ENCODE data around the gene OTUD3. TPM values are rescaled to one million over a fixed set of nuclear protein-coding genes. Genes with fewer than 3 reads are reported as not detected.
A peak's percentile ranks its signal among the peaks of the same experiment; 100 is the strongest.

OTUD3 gene
- total RNA-seq, 1 donor from 2014 or later: 22.3 TPM

GRCh38 chr1:19946331-19946751 is 64.1 kb downstream of the OTUD3 start:
- Mint-ChIP-seq H3K4me3 (no peak overlapping the region), H3K9me3 (peaks cover 4% of the 10 kb centered on the region), H3K27me3 (ENCODE audit: low read depth) (peaks cover 2% of the 10 kb centered on the region), H3K36me3 (no peaks in the 10 kb centered on the region), H3K27ac (no peak overlapping the region), H3K4me1 (peaks cover 28% of the 10 kb centered on the region)
- no peak for TF ChIP-seq CTCF (IDR thresholded peaks at IDR 0.05; ENCODE audit: unreplicated experiment)
- DNase-seq (ENCODE audit: low spot score in 2 of 2, unreplicated experiment in 2 of 2): no peak

- Mint-ChIP-seq H3K36me3 (no peaks in the 10 kb centered on the region), H3K4me1 (peaks cover 24% of the 10 kb centered on the region), H3K27me3 (ENCODE audit: low read depth) (peaks cover 2% of the 10 kb centered on the region), H3K9me3 (peaks cover 4% of the 10 kb centered on the region), H3K27ac (peak overlapping the region; percentile 27), H3K4me3 (no peak overlapping the region)
- no peak for DNase-seq (ENCODE audit: low spot score in 2 of 2, unreplicated experiment in 2 of 2)
- TF ChIP-seq CTCF (IDR thresholded peaks at IDR 0.05; ENCODE audit: unreplicated experiment): no peak
Measured at GRCh38 chr1:19946971-19947370, 64.8 kb downstream of the OTUD3 start.

- Mint-ChIP-seq H3K27me3 (ENCODE audit: low read depth) (peaks cover 7% of the 10 kb centered on the region), H3K36me3 (no peaks in the 10 kb centered on the region), H3K27ac (no peak overlapping the region), H3K4me3 (no peak overlapping the region), H3K4me1 (peaks cover 21% of the 10 kb centered on the region), H3K9me3 (peaks cover 3% of the 10 kb centered on the region)
- TF ChIP-seq CTCF (IDR thresholded peaks at IDR 0.05; ENCODE audit: unreplicated experiment): no peak
- DNase-seq (ENCODE audit: low spot score in 2 of 2, unreplicated experiment in 2 of 2): no peak
Measured at GRCh38 chr1:19949016-19949415, 66.8 kb downstream of the OTUD3 start.

GRCh38 chr1:19954059-19954458 is 71.9 kb downstream of the OTUD3 start:
- Mint-ChIP-seq H3K36me3 (no peaks in the 10 kb centered on the region), H3K27me3 (ENCODE audit: low read depth) (peaks cover 17% of the 10 kb centered on the region), H3K4me1 (peaks cover 5% of the 10 kb centered on the region), H3K9me3 (peaks cover 14% of the 10 kb centered on the region), H3K4me3 (no peak overlapping the region), H3K27ac (no peak overlapping the region)
- DNase-seq (ENCODE audit: low spot score in 2 of 2, unreplicated experiment in 2 of 2): no peak
- no peak for TF ChIP-seq CTCF (IDR thresholded peaks at IDR 0.05; ENCODE audit: unreplicated experiment)

GRCh38 chr1:19955534-19956170 is 73.5 kb downstream of the OTUD3 start:
- H3K27ac Mint-ChIP-seq: no peak overlapping the region
- peaks cover 14% of the 10 kb centered on the region for H3K9me3 Mint-ChIP-seq
- DNase-seq (ENCODE audit: low spot score in 2 of 2, unreplicated experiment in 2 of 2): no peak
- peaks cover 16% of the 10 kb centered on the region for H3K27me3 Mint-ChIP-seq (ENCODE audit: low read depth)
- H3K4me1 Mint-ChIP-seq: peaks cover 5% of the 10 kb centered on the region
- H3K4me3 Mint-ChIP-seq: no peak overlapping the region
- TF ChIP-seq CTCF (IDR thresholded peaks at IDR 0.05; ENCODE audit: unreplicated experiment): no peak
- no peaks in the 10 kb centered on the region for H3K36me3 Mint-ChIP-seq
